IMR-90 (cell line): ENCODE data around the gene NREP.

ENCODE experiments used
- BHLHE40 ChIP-seq: fragments of 150-350 bp; IDR thresholded peaks from 2 replicates; pipeline ENCODE4 v1.6.1; 2016; ENCODE audit warnings: mild to moderate bottlenecking, low read depth, low read length
- CEBPB ChIP-seq: IDR thresholded peaks from 2 replicates; pipeline ENCODE4 v1.6.1; 2012; ENCODE audit warnings: low read depth, low read length, improper control_type of control experiment
- CTCF ChIP-seq: conservative IDR thresholded peaks from 2 replicates; pipeline ENCODE4 v1.5.1; 2012; ENCODE audit warnings: mild to moderate bottlenecking, low read depth, low read length, improper control_type of control experiment
- MXI1 ChIP-seq: IDR thresholded peaks from 2 replicates; pipeline ENCODE4 v1.6.1; 2012; ENCODE audit warnings: low read depth, mild to moderate bottlenecking, low read length, moderate library complexity, borderline replicate concordance
- POLR2A ChIP-seq: IDR thresholded peaks from 2 replicates; pipeline ENCODE4 v1.6.1; 2012; ENCODE audit warnings: mild to moderate bottlenecking, low read depth, low read length

- TF ChIP-seq CTCF (no peak), POLR2A (no peak), MXI1 (no peak), CEBPB (no peak), BHLHE40 (no peak)
Measured at GRCh38 chr5:111795142-111795541, 38.1 kb upstream of the NREP start.
